ENCODE data around the gene PREPL.

Gene PREPL

GRCh38 chr2:44296653-44297052 lies 64.6 kb downstream of the PREPL start:
- no peaks in the 10 kb centered on the region for H3K27me3 ChIP-seq
- H3K4me1 ChIP-seq = peaks cover 0 to 30% (median 13%) of the 10 kb centered on the region in 4 donors
- intact Hi-C loops (cut with DNase I; ENCODE audit: low total_unique reads) = no loop called here
- no peaks in the 10 kb centered on the region for H3K9me3 ChIP-seq
- H3K36me3 ChIP-seq = no peaks in the 10 kb centered on the region
- no peak for TF ChIP-seq CTCF (IDR thresholded peaks at IDR 0.05)
- H3K4me3 ChIP-seq = no peak overlapping the region
- DNase-seq = no peak
- peak overlapping the region in 1 of 2 donors; percentile 67 for H3K27ac ChIP-seq

- H3K4me3 ChIP-seq = no peak overlapping the region
- H3K36me3 ChIP-seq = no peaks in the 10 kb centered on the region
- peak; percentile 10 to 17 for TF ChIP-seq CTCF (IDR thresholded peaks at IDR 0.05)
- no peak for DNase-seq
- H3K4me1 ChIP-seq = peaks cover 0 to 38% (median 21%) of the 10 kb centered on the region in 4 donors
- H3K27ac ChIP-seq = peak overlapping the region; percentile 59 to 67
- intact Hi-C loops (cut with DNase I; ENCODE audit: low total_unique reads) = no loop called here
- no peaks in the 10 kb centered on the region for H3K27me3 ChIP-seq
- H3K9me3 ChIP-seq = no peaks in the 10 kb centered on the region
Observed at GRCh38 chr2:44295633-44296359, 65.5 kb downstream of the PREPL start.

- peak overlapping the region; percentile 59 to 67 for H3K27ac ChIP-seq
- no peak for DNase-seq
- no peak for TF ChIP-seq CTCF (IDR thresholded peaks at IDR 0.05)
- H3K36me3 ChIP-seq = no peaks in the 10 kb centered on the region
- H3K4me1 ChIP-seq = peaks cover 0 to 41% (median 23%) of the 10 kb centered on the region in 4 donors
- H3K9me3 ChIP-seq = no peaks in the 10 kb centered on the region
- no peaks in the 10 kb centered on the region for H3K27me3 ChIP-seq
- intact Hi-C loops (cut with DNase I; ENCODE audit: low total_unique reads) = no loop called here
- no peak overlapping the region for H3K4me3 ChIP-seq
Observed at GRCh38 chr2:44295113-44295512, 66.2 kb downstream of the PREPL start.

- peak; percentile 38 to 80 for DNase-seq
- H3K36me3 ChIP-seq = no peaks in the 10 kb centered on the region
- no peaks in the 10 kb centered on the region for H3K27me3 ChIP-seq
- intact Hi-C loops (cut with DNase I; ENCODE audit: low total_unique reads) = loop anchor here (2.0 to 5.0 kb wide), 2 partner anchors 47 to 204 kb away; no protein-coding TSS in a partner anchor
- H3K4me3 ChIP-seq = peak overlapping the region; percentile 21 to 23
- H3K9me3 ChIP-seq = no peaks in the 10 kb centered on the region
- peaks cover 0 to 41% (median 23%) of the 10 kb centered on the region in 4 donors for H3K4me1 ChIP-seq
- peak; percentile 72 to 73 for TF ChIP-seq CTCF (IDR thresholded peaks at IDR 0.05)
- H3K27ac ChIP-seq = peak overlapping the region; percentile 63 to 69
Observed at GRCh38 chr2:44291281-44292248, 69.7 kb downstream of the PREPL start.

- no peaks in the 10 kb centered on the region for H3K9me3 ChIP-seq
- H3K4me1 ChIP-seq = peaks cover 0 to 28% (median 20%) of the 10 kb centered on the region in 4 donors
- DNase-seq = no peak
- no peaks in the 10 kb centered on the region for H3K27me3 ChIP-seq
- H3K36me3 ChIP-seq = no peaks in the 10 kb centered on the region
- no peak overlapping the region for H3K27ac ChIP-seq
- H3K4me3 ChIP-seq = no peak overlapping the region
- intact Hi-C loops (cut with DNase I; ENCODE audit: low total_unique reads) = loop anchor here (5.0 kb wide), 1 partner anchor 203 kb away; no protein-coding TSS in a partner anchor
- TF ChIP-seq CTCF (IDR thresholded peaks at IDR 0.05) = no peak
Observed at GRCh38 chr2:44290261-44290660, 71.0 kb downstream of the PREPL start.

Measured in tibial artery (tissue), 4 donors.